ENCODE data around the gene SYNM.

Gene SYNM

GRCh38 chr15:99168601-99169580, 64.0 kb downstream of the SYNM start:
- ATAC-seq = no peak

GRCh38 chr15:99169769-99170311, 65.0 kb downstream of the SYNM start:
- ATAC-seq = no peak

- ATAC-seq = no peak
Observed at GRCh38 chr15:99170476-99171065, 65.7 kb downstream of the SYNM start.

- ATAC-seq = no peak
Observed at GRCh38 chr15:99172171-99172570, 67.3 kb downstream of the SYNM start.

GRCh38 chr15:99172989-99173388, 68.1 kb downstream of the SYNM start:
- no peak for ATAC-seq

GRCh38 chr15:99174567-99175395, 69.9 kb downstream of the SYNM start:
- no peak for ATAC-seq

- ATAC-seq = no peak
Observed at GRCh38 chr15:99176757-99177156, 71.9 kb downstream of the SYNM start.

GRCh38 chr15:99177679-99178078, 72.8 kb downstream of the SYNM start:
- no peak for ATAC-seq

- ATAC-seq = no peak
Observed at GRCh38 chr15:99180086-99180963, 75.4 kb downstream of the SYNM start.

- no peak for ATAC-seq
Observed at GRCh38 chr15:99180964-99181306, 76.1 kb downstream of the SYNM start.

- ATAC-seq = no peak
Observed at GRCh38 chr15:99181545-99181971, 76.7 kb downstream of the SYNM start.

- ATAC-seq = no peak
Observed at GRCh38 chr15:99182791-99183190, 77.9 kb downstream of the SYNM start.

Measured in activated CD4-positive, CD25-positive, alpha-beta regulatory T cell treated with anti-CD3 and anti-CD28 coated beads, Interleukin-2, amount 50 U/mL, for 24 hours (primary cell).